Measurements from ENCODE around the gene PYM1.
"Not testable (repeated sequence)": the region's sequence is repeated elsewhere in the genome, so short reads cannot be mapped to it uniquely, and the experiment has no call there.

The PYM1 gene

GRCh38 chr12:55926738-55927587 lies 731 bp downstream of the PYM1 start:
- peak overlapping the region; percentile 77 for H3K4me3 ChIP-seq (replicated peaks; ENCODE audit: low read depth, low read length)
- peak; percentile 75 for TF ChIP-seq CTCF (IDR thresholded peaks at IDR 0.05; ENCODE audit: low read depth, low read length, missing control alignments)
- DNase-seq (ENCODE audit: extremely low read depth, low read depth): peak; percentile 77

DNA sequence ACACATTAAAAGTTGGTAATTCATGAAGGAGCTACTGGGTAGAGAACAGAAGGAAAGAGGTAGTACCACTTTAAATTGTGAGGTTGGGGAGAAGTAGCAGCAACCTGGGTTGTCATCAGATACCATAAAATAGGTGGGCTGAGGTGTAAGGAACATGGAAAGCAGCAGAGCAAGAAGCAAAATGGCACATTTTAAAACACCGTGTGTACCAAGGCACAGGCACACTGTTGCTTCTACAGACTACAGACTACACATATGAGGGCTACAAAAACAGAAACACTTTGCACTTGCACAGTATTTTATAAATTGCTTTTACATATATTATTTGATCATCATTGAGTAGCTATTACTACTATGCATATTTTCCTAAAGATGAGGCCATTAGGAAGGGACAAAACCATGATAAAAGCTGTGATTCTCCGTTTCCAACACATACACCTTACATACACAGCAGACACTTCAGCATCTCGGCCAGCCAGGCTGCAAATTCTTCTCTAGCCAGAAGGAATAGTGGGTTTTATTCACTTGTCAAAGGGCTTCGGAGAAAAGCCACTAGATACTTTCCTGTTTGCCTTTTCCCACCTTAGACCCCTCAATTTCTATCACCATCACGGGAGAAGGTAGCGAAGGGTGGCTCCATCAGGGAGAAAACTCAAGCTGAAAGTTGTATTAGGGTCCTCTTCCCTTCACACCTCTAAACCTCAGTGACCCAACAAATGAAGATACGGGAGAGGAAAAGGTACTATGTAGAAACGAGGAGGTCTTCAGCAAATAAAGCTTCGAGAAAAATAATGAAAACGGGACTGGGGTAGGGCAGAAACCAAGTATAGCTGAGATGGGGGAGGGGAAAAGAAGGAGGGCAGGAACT lies 1.6 kb downstream of the PYM1 start:
- DNase-seq (ENCODE audit: extremely low read depth, low read depth): no peak
- TF ChIP-seq CTCF (IDR thresholded peaks at IDR 0.05; ENCODE audit: low read depth, low read length, missing control alignments): no peak

DNA sequence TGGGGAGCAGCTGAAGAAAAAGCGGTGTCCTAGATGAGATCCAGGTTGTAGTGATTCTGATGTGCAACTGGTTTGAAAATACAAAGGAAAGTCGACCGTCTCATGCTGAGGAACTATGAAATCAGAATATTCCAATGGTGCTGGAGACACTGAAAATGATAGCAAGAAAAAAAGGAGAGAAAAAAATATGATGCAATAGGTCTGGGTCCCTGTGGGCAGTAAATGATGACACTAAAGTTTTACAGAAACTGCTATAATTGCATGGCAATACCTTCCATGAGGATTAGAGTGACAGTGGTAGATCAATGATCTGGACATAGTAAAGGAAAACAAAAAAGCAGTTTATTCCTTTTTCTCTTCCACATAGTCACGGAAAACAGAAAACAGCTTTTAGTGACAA lies 2.3 kb downstream of the PYM1 start:
- no peak for TF ChIP-seq CTCF (IDR thresholded peaks at IDR 0.05; ENCODE audit: low read depth, low read length, missing control alignments)
- peak overlapping the region; percentile 77 for H3K4me3 ChIP-seq (replicated peaks; ENCODE audit: low read depth, low read length)
- no peak for DNase-seq (ENCODE audit: extremely low read depth, low read depth)

More for the DNA sequence above, 1.6 kb downstream of the PYM1 start:
- H3K4me3 ChIP-seq (replicated peaks; ENCODE audit: low read depth, low read length): peak overlapping the region; percentile 77

- not testable (repeated sequence) for H3K4me3 ChIP-seq (replicated peaks; ENCODE audit: low read depth, low read length); DNase-seq (ENCODE audit: extremely low read depth, low read depth)
These were observed 4.0 kb downstream of the PYM1 start for GRCh38 chr12:55923648-55924047.

- H3K4me3 ChIP-seq (replicated peaks; ENCODE audit: low read depth, low read length): no peak overlapping the region
- DNase-seq (ENCODE audit: extremely low read depth, low read depth): no peak
- no peak for TF ChIP-seq CTCF (IDR thresholded peaks at IDR 0.05; ENCODE audit: low read depth, low read length, missing control alignments)
These were observed 5.6 kb downstream of the PYM1 start for GRCh38 chr12:55922126-55922525.

GRCh38 chr12:55919032-55919431 lies 8.7 kb downstream of the PYM1 start:
- H3K4me3 ChIP-seq (replicated peaks; ENCODE audit: low read depth, low read length); DNase-seq (ENCODE audit: extremely low read depth, low read depth): not testable (repeated sequence)

GRCh38 chr12:55915482-55915859 lies 12.2 kb downstream of the PYM1 start:
- no peak overlapping the region for H3K4me3 ChIP-seq (replicated peaks; ENCODE audit: low read depth, low read length)
- TF ChIP-seq CTCF (IDR thresholded peaks at IDR 0.05; ENCODE audit: low read depth, low read length, missing control alignments): no peak
- DNase-seq (ENCODE audit: extremely low read depth, low read depth): no peak
